Breast epithelium (tissue), 4 donors: Measurements from ENCODE around the gene SH3GL3. TPM values are rescaled to one million over a fixed set of nuclear protein-coding genes. Genes with fewer than 3 reads are reported as not detected.

Experiments used
- DNase-seq, 2 donors: peaks; one replicate each; pipeline ENCODE4 v3.0.0-alpha.2; 2019; ENCODE audit warnings: low spot score in 2 of 2
- H3K27ac ChIP-seq, 2 donors: fragments of 200-600 bp; sonication (generic) in 1 of 2; one replicate each; pipeline ENCODE4 v1.5.1; 2016 to 2019; ENCODE audit warnings: mild to moderate bottlenecking in 1 of 2
- H3K27me3 ChIP-seq, 2 donors: fragments of 200-600 bp; sonication (generic) in 1 of 2; one replicate each; pipeline versions ENCODE4 v1.5.1 to v1.6.0; 2017 to 2019; ENCODE audit warnings: control low read depth in 1 of 2, mild to moderate bottlenecking in 1 of 2
- H3K36me3 ChIP-seq: fragments of 200-600 bp; one replicate; pipeline ENCODE4 v1.5.1; 2019
- H3K4me1 ChIP-seq, 2 donors: fragments of 200-600 bp; sonication (generic); one replicate each; pipeline ENCODE4 v1.5.1; 2016 to 2019; ENCODE audit warnings: control low read depth in 1 of 2
- H3K4me3 ChIP-seq, 3 donors: fragments of 200-600 bp; sonication (generic); 1 replicate in 2 of 3; 2 replicates in 1 of 3; pipeline ENCODE4 v1.5.1; 2016 to 2019; ENCODE audit warnings: mild to moderate bottlenecking in 3 of 3, moderate library complexity in 2 of 3
- H3K9me3 ChIP-seq, 2 donors: fragments of 200-600 bp; sonication (generic) in 1 of 2; one replicate each; pipeline ENCODE4 v1.5.1; 2016 to 2019; ENCODE audit warnings: control low read depth in 1 of 2
- POLR2A ChIP-seq: fragments of 450-650 bp; IDR thresholded peaks from one replicate; pipeline ENCODE4 v1.6.1; 2016; ENCODE audit warnings: antibody characterized with exemption, mild to moderate bottlenecking, moderate library complexity
- POLR2AphosphoS5 ChIP-seq, 3 donors: sonication (generic); formaldehyde crosslinking; IDR thresholded peaks; one replicate each; pipeline ENCODE4 v1.6.1; 2017; ENCODE audit warnings: antibody characterized with exemption in 3 of 3
- intact Hi-C: fragments of 100-400 bp; cut with DNase I; formaldehyde crosslinking; loops from one replicate; pipeline ENCODE4 v1.15.1; 2023; ENCODE audit warnings: low total_unique reads
- total RNA-seq, 3 donors: library from RNA; depleted of rRNA; stranded (reverse); fragments of >200 nt; gene quantifications; one replicate each; pipeline ENCODE4 v1.1.0, GENCODE V29; 2016
- TF ChIP-seq, protein P1 (sequence below), 3 donors: fragments of 450-650 bp; IDR thresholded peaks; one replicate each; pipeline ENCODE4 v1.5.1; 2016 to 2017; ENCODE audit warnings: antibody characterized with exemption in 3 of 3, mild to moderate bottlenecking in 3 of 3, moderate library complexity in 3 of 3

Gene SH3GL3
- total RNA-seq, 3 donors from 2014 or later = not detected

DNA sequence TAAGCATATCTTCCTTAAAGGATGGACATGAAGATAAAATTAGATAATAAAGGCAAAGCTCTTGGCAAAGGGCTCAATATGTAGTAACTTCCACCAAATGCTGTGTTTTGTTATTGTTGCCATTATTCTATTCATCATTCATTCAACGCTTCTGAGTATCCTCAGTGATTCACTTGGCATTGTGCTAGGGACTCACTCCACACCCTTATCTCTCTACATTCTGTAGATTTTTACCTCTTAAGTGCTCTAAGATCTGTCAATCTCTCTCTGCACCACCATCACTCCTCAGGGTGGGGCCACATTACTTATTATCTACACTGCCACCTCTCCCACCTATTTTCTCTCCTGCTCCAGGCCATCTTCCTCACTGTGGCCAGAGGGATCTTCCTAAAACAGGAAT, 51.2 kb downstream of the SH3GL3 start:
- Histone ChIP-seq H3K4me3 (no peak overlapping the region), H3K36me3 (no peaks in the 10 kb centered on the region), H3K4me1 (no peaks in the 10 kb centered on the region), H3K27me3 (peaks cover 0 to 5% of the 10 kb centered on the region in 2 donors), H3K27ac (no peak overlapping the region), H3K9me3 (peaks cover 0 to 12% of the 10 kb centered on the region in 2 donors)
- intact Hi-C loops = no loop called here
- no peak for DNase-seq
- TF ChIP-seq, protein P1, sequence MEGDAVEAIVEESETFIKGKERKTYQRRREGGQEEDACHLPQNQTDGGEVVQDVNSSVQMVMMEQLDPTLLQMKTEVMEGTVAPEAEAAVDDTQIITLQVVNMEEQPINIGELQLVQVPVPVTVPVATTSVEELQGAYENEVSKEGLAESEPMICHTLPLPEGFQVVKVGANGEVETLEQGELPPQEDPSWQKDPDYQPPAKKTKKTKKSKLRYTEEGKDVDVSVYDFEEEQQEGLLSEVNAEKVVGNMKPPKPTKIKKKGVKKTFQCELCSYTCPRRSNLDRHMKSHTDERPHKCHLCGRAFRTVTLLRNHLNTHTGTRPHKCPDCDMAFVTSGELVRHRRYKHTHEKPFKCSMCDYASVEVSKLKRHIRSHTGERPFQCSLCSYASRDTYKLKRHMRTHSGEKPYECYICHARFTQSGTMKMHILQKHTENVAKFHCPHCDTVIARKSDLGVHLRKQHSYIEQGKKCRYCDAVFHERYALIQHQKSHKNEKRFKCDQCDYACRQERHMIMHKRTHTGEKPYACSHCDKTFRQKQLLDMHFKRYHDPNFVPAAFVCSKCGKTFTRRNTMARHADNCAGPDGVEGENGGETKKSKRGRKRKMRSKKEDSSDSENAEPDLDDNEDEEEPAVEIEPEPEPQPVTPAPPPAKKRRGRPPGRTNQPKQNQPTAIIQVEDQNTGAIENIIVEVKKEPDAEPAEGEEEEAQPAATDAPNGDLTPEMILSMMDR (IDR thresholded peaks at IDR 0.05) = no peak
- TF ChIP-seq POLR2AphosphoS5 (IDR thresholded peaks at IDR 0.05) (no peak), POLR2A (no peak)

GRCh38 chr15:83498801-83499200, 51.7 kb downstream of the SH3GL3 start:
- no peaks in the 10 kb centered on the region for H3K36me3 ChIP-seq
- intact Hi-C loops = no loop called here

GRCh38 chr15:83499476-83499875, 52.3 kb downstream of the SH3GL3 start:
- no peak overlapping the region for H3K27ac ChIP-seq
- no peak for DNase-seq
- no peak overlapping the region for H3K4me3 ChIP-seq
- intact Hi-C loops = no loop called here
- peaks cover 0 to 12% of the 10 kb centered on the region in 2 donors for H3K9me3 ChIP-seq
- no peaks in the 10 kb centered on the region for H3K36me3 ChIP-seq
- no peaks in the 10 kb centered on the region for H3K4me1 ChIP-seq
- no peak for TF ChIP-seq POLR2AphosphoS5 (IDR thresholded peaks at IDR 0.05)
- TF ChIP-seq, protein P1 (IDR thresholded peaks at IDR 0.05) = no peak
- no peak for TF ChIP-seq POLR2A
- no peaks in the 10 kb centered on the region for H3K27me3 ChIP-seq

More at GRCh38 chr15:83498801-83499200, 51.7 kb downstream of the SH3GL3 start:
- H3K27ac ChIP-seq = no peak overlapping the region
- no peak for DNase-seq
- peaks cover 0 to 12% of the 10 kb centered on the region in 2 donors for H3K9me3 ChIP-seq
- H3K27me3 ChIP-seq = peaks cover 0 to 3% of the 10 kb centered on the region in 2 donors
- no peak overlapping the region for H3K4me3 ChIP-seq
- no peak for TF ChIP-seq POLR2AphosphoS5 (IDR thresholded peaks at IDR 0.05)
- TF ChIP-seq, protein P1 (IDR thresholded peaks at IDR 0.05) = no peak
- TF ChIP-seq POLR2A = no peak
- no peaks in the 10 kb centered on the region for H3K4me1 ChIP-seq

DNA sequence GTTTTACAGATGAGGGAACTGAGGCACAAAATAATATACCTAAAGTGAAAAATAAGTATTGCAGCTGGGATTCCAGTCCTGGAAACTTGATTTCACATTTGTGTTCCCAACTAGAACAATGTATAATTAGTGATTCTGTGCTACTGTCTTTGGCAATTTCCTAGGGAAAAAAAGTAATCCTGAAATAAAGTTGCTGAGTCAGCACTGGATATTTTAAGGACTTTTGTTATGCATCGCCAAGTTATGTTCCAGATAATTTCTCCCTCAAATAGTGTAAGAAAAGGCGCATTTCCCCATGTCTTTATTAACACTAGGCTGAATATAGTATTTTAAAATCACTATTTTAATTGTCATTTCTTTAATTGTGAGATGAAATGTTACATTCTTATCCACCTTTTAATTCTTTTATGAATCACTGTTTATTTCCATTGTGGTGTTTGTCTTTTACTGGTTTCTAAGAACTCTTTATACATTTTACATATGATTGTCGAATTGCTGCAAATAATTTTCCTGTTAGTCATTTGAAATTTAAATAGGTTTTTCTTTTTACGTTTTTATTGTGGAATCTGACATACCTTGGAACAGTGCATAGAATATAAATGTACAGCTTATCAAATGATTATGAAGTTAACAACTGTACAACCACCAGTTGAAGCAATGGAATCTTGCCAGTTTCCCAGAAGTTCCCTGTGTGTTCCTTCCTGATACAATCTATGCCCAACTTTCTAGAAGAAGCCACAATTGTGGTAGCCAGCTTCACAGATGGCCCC, 56.6 kb downstream of the SH3GL3 start:
- intact Hi-C loops = no loop called here
- no peak for DNase-seq
- H3K27me3 ChIP-seq = no peaks in the 10 kb centered on the region
- no peak overlapping the region for H3K27ac ChIP-seq
- no peaks in the 10 kb centered on the region for H3K36me3 ChIP-seq
- TF ChIP-seq POLR2A (no peak), POLR2AphosphoS5 (IDR thresholded peaks at IDR 0.05) (no peak)
- TF ChIP-seq, protein P1 (IDR thresholded peaks at IDR 0.05) = no peak
- H3K9me3 ChIP-seq = peaks cover 0 to 2% of the 10 kb centered on the region in 2 donors
- no peaks in the 10 kb centered on the region for H3K4me1 ChIP-seq
- H3K4me3 ChIP-seq = no peak overlapping the region

DNA sequence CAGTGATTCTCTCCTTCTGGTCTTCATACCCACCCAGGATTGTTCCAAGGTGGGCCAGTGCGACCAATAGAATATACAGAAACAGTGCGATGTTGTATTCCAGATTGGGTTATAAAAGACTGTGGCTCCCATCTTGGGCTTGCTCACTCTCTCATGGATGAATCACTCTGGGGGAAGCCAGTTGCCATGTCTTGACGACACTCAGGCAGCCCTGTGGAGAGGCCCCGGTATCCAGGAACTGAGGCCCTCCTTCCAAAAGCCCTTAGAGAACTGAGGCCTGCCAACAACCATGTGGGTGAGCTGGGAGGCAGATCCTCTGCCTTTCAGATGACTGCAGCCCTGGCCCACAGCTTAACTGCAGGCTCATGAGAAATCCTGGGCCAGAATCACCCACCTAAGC, 57.2 kb downstream of the SH3GL3 start:
- no peaks in the 10 kb centered on the region for H3K9me3 ChIP-seq
- no peak for TF ChIP-seq POLR2A
- TF ChIP-seq, protein P1 (IDR thresholded peaks at IDR 0.05) = no peak
- no peak for DNase-seq
- H3K27ac ChIP-seq = no peak overlapping the region
- no peaks in the 10 kb centered on the region for H3K27me3 ChIP-seq
- no peaks in the 10 kb centered on the region for H3K4me1 ChIP-seq
- H3K4me3 ChIP-seq = no peak overlapping the region
- intact Hi-C loops = no loop called here
- no peaks in the 10 kb centered on the region for H3K36me3 ChIP-seq
